Stimulated activated CD4-positive, alpha-beta T cell treated with anti-CD3 and anti-CD28 coated beads, Interleukin-15, amount 100 ng/mL, for 1 hour (primary cell): Measurements from ENCODE around the gene SEC14L2.

Experiments
- DNase-seq, 2 donors: peaks; one replicate each; pipeline ENCODE4 v3.0.0-alpha.2; 2020; ENCODE audit warnings: low read depth in 1 of 2, low spot score in 1 of 2

SEC14L2 gene

DNA sequence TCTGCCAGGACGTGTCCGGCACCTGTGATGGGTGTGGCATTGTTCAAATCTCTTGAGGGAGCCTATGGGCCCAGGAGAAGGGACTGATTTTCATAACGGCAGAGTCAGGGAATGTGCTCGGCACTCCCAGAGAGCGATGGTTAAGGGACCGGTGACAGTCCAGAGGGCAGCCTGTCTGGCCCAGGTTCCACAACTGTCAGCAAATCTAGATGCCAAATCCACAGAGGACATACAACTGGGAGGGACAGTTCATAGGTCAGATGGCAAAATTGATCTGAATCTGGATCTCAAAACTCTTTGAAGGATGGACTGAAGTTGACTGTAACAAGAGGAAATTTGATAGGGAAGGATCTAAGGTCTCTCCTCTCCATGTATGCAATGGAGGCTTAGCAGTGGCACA, 7.5 kb downstream of the SEC14L2 start:
- DNase-seq: no peak

DNA sequence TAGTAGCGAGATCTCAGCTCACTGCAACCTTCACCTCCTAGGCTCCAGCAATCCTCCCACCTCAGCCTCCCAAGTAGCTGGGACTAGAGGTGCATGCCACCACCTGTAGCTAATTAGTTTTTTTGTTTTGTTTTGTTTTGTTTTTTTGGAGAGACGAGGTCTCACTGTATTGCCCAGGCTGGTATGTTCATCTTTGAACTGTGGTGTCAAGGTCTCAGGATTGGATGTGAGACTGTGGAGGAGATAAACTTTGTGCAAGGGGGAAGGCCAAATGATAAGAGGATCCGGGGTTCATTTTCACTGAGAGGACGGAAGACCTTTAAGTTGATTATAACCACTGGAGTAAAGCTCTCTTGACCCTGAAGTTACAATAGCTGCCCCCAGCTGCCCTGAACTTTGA, 8.9 kb downstream of the SEC14L2 start:
- DNase-seq: no peak

DNA sequence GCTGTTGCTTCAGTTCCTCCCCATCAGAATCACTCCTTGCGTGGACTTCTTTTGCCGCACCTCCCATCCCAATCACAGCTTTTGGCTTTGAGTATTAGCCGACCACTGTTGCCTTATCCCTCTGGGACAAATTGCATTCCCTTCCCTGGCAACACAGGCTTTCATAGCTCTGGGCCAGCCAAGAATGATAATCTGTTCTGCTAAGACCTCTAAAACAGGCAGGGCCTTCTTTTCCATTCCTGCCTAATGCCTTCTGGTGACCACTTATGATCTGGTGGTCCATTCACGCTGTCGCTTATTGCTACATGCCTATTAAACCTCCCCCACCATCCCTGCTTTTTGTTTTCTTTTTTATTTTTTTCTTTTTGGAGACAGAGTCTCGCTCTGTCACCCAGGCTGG, 9.6 kb downstream of the SEC14L2 start:
- DNase-seq: no peak

DNA sequence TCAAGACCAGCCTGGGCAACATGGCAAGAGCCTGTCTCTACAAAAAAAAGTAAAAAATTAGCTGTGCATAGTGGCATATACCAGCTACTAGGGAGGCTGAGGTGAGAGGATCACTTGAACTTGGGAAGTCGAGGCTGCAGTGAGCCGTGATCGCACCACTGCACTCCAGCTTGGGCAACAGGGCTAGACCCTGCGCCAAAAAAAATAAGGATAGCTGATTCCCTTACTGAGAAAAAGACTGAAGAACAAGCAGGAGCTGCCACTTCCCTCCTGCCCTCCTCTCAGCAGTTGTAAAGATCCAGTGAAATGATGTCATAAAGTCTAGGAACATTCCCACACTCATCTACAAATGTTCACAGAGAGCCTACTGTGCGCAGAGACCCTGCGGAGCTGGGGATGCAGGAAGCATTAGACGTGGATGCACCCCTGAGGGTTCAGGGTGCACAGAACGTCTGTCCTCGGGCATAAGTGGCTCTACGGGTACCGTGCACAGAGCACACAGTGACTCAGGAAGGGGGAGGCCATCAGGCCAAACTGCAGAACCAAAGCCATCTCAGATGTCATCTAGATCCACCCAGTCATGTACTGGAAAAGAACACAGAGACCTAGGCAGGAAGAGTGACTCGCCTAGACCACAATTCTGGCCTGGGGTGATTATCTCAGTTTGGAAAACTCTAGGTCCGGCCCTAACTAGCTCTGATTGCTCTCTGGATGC, 11.7 kb downstream of the SEC14L2 start:
- no peak for DNase-seq

DNA sequence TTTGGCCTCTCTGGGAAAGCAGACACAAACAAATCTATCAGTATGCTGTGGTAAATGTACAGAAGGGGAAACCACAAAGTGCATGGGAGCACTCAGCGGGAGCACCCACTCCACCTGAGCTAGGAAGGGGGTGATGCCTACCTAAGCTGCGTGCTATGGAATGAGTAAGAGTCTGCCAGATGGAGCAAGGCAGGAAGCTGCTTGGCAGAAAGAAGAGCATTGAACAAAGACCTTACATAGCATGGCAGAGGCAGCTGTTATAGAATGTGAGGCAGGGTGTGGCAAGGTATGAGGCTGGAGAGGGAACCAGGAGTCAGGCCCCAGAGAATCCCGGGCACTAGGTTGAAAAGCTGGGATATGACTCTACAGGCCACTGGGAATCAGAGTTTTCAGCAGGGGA, 15.0 kb downstream of the SEC14L2 start:
- no peak for DNase-seq

DNA sequence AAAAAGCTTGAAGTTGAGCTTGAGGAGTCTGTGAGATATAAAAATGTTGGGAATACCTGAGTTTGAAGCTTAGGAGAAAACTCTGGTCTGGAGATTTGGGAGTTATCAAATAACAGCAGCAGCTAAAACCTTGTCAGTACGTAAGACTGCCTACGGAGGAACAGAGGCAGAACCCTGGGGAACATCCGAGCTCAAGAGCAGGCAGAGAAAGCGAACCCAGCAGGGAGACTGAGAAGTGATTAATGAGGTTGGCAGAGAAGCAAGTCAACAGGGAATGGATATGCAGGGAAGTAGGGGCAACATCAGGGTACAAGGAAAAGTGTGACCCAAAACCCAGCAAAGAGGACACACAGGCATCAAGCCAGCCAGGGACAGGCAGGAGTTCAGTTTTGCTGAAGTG, 16.2 kb downstream of the SEC14L2 start:
- DNase-seq: no peak

DNA sequence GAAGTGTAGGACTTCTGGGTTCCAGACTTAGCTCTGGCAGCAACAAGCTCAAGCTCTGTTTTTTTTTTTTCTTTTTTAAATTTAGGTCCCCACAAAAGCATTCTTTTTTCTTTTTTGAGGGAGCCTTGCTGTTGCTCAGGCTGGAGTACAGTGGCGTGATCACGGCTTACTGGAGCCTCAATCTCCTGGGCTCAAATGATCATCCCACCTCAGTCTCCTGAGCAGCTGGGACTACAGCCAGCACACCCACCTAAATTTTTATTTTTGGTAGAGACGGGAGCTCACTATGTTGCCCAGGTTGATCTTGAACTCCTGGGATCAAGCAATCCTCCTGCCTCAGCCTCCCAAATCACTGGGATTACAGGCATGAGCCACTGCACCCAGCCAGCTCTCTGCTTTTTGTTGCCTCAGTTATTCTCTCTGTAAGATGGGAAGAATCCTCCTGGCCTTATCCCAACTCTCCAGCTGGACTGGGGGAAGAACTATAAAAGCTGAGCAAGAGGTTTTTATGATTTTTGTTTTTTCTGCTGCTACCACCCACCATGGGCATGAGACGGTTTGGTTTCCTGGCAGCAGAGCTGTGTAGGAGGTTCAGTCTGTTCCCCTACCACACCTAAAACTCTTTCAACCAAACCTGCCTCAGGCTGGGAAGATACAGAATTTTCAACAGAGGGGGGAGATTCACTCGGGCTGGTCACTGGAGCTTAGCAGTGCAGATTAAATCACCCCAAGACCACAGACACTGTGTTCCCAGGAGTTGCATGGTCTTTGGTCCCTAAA, 17.1 kb downstream of the SEC14L2 start:
- DNase-seq: no peak

DNA sequence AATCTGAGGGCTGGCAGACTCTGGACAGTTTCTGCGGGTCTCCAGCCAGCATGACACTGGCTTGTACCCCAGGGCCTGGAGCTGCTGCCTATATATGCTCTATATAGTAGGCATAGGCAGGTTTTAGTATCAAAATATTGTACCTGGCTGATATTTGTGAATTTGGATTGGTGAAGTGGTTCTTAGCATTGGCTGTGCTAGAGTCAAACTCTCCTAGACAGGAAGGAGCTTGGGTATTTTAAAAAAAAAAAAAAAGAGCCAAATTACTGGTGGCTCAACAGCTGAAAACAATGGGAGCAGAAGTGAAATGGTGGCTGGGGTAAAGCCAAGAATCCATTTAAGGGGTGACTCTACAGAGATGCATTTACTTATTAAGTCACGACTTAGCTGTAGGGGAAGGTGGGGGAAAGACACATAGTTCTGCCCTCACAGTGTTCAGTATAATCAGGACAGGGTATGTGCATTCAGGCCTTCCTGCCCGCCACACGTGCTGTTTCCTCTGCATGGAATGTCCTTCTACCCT, 17.8 kb downstream of the SEC14L2 start:
- DNase-seq: no peak

DNA sequence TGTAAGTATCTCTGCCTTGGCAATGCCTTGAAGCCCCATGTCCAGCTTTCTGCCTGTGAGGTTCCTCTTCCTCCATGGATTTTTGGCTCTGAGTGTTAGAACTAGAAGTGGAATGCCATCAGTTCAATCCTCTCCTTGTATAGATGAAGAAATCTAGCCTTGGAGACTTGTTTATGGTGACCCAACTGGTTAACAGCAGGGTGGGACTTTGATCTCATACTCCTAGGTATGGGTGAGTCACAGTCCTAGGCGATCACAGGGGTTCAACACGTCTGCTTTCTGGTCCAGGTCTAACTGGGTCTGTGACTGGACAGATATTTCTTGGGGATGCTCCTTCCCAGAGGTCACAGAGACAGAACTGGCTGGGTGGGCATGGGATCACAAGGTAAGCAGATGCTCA, 19.6 kb downstream of the SEC14L2 start:
- no peak for DNase-seq

DNA sequence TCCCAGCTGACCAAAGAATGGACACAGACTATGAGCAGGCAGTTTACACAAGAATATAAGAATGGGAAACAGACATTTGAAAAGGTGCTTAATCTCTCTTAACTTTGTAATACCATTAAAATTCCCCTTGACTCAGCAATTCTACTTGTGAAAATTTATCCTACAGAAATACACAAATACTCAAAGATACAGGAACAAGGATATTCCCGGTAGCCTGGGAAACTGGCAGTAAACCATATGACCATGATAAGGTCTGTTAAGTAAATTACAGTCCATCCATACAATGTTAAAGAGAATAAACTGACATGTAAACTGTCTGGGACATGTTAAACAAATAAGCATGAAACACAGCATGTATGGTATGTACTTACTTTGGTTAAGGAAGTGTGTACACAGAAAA, 20.0 kb downstream of the SEC14L2 start:
- no peak for DNase-seq

DNA sequence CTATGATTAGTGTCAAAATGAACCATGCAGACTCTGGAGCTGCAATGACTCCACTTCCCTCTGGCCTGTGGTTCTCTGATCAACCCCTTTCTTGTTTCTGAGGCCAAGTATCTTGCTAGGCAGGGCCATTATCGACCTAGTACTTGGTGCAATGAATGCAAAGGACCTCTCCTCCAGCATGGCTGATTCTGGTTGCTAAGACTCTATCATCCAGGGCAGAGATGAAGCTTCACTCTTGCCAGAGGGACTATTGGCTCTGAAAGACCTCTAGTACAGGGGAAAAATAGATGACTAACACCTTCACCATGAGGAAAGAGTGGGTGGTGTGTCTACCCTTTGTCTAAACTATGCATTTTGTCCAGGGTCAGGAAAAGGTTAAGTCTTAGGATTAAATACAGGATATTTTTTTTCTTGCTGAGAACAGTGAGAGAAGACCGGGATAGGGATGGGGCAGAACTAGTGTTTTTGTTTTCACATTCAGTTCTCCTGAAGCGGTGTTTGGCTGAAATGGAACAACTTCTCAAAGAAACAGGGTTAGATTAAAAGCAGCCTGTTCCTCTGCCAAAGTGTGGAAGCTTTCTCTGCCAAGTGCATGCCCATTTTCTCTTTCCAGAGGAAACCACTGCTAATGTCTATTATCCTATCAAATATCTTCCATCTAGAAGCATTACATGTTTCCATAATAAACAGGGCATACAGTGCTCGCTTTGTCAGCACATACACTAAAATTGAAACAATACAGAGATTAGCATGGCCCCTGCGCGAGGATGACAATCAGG, 23.7 kb downstream of the SEC14L2 start:
- no peak for DNase-seq

DNA sequence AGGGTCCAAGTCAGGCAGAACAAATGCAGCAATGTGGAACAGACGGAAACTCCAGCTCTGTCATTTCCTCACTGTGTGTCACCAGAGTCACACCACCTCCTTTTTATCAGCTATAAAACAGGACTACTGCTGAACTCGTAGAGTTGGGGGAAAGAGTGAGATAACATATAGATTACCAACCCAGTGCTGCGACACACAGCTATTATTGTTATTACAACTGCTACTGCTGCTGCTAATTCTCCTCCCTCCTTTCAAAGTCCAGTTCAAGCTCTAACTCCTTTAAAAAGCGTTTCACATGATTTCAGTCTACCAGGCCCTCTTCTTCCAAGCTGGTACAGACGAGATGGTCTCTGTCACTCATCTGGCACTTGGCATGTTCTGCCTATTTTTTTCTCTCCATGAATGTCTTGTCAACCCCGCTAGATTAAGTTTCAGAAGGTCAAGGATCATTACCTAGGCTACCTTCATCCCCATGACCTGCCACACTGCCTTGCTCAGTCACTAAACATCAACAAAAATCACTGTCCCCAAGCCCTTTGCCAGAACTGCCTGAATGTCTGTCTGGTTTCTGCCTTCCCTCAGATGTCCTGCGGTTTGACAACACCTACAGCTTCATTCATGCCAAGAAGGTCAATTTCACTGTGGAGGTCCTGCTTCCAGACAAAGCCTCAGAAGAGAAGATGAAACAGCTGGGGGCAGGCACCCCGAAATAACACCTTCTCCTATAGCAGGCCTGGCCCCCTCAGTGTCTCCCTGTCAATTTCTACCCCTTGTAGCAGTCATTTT, 25.1 kb downstream of the SEC14L2 start:
- no peak for DNase-seq

DNA sequence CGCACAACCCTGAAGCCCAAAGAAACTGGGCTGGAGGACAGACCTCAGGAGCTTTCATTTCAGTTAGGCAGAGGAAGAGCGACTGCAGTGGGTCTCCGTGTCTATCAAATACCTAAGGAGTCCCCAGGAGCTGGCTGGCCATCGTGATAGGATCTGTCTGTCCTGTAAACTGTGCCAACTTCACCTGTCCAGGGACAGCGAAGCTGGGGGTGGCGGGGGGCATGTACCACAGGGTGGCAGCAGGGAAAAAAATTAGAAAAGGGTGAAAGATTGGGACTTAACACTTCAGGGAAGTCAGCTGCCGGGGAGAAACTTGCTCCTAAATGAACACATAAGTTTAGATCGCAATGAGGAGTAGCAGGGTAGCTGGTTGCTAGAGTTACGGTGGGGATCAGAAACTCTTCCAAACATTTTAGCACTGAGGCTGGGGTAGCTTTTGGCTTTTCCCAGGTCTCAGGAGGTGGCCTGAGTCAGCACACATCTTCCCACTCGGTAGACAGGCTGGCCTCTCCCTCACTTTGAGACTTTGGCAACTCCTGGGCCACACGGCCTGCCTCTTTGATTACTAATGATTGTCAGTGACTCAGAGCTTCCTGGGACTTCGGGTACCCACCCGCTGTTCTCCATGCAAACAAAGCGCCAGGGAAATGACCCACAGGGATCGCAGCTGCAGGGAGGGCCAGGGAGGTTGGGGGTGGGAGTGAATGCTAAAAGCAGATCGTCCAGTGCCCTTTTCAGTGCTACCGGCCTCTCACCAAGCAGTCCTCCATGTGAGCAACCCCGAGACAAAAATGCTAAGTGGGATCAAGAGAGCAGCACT, 25.9 kb downstream of the SEC14L2 start:
- peak in 1 of 2 donors; percentile 18 for DNase-seq

DNA sequence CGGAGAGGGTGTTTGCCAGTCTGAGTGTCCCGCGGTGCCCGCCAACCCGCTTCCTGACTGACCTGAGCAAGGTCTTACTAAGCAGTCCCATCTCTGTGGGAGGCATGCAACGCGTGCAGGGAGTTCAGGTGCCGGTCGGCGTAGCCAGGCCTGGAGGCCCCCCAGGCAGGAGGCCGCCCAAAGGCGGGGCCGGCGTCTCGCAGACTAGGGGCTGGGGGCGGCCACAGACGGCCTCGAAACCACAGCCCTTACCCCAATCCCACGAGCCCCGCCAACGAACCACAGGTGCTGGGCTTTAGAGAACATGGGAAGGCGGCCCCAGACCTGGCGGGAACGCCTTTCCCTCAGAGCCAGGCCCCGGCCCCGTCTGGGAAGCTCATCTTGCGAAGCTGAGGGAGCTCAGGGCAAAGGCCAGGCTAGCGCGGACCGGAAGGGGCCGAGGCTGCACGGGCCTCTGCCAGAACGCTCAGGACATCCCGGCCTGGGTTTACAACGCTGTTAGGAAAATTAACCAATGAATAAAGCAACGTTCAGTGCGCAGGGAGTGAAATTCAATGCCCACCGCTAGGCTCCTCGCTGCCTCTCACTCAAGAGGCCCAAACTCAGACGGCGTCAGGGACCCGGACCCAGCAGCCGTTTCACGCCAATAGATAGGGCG, 26.6 kb downstream of the SEC14L2 start:
- DNase-seq: peak in 1 of 2 donors; percentile 46

DNA sequence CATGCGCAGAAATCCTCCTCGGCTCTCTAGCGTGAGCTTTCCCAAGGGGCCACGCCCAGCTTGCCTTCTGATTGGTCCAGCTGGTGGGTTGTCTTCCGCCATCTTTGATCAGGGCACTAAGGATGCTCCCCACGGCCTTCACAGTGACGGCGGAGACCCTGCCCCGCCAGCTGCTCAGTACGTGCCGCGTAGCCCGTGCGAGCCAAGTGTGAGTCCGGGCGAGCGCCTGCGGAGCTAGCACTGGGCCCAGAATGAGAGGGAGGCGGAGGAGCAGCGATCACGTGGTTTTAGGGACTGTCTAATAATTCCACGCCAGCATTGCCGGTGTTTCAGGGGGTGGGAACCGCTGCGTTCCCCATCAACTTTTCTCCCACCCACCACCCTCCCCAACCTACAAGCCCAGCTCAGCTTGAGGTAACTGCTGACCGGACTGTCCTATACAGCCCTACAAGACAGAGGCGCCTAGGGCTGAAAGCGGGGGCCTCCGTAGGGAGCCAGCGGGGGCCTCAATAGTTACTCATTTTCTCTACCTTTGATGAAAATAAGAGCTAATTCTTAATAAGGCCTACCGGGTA, 27.2 kb downstream of the SEC14L2 start:
- peak; percentile 90 to 96 for DNase-seq

DNA sequence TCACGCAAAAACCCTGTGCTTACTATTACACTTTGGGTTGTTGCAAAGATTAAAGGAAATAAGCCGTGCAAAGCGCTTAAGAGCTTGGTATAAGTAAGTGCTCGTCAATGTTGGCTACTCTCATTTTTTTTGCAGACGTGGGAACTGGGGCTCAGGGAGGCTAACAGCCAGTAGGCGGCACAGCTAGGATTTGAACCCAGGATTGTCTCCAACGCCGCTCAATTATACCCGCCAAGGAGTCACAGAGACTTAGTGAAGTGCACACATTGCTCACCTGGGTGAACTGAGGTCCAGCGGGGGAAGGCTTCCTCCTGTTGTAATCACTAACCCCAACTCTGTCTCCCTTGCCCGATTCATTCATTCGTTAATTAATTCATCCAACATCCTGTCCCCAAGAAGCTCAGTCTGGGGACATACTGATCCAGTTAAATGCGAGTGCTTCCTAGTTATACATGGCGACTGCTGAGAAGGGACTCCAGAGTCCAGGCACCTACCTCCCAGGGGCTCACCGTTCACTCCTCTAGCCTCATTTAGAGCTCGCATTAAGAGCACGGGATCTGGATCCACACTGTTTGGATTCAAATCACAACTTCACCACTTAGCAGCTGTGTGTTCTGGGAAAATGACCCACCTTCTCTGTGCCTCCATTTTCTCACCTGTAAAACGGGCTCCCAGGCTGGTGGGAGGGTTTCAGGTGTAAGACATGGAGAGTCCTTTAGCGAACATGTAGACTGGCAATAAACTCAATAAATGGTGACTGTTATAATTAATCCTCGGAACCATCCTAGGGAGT, 27.9 kb downstream of the SEC14L2 start:
- no peak for DNase-seq

DNA sequence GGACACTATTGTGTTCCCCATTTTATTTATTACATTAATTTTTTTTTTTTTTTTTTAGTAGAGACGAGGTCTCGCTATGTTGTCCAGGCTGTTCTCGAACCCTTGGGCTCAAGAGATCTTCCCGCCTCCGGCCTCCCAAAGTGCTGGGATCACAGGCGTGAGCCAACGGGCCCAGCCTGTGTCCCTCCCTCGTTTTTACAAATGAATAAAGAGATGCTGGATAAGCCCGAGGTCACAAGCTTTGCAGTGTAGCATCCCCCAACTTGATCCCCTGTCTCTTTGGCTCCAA, 28.5 kb downstream of the SEC14L2 start:
- DNase-seq: no peak

DNA sequence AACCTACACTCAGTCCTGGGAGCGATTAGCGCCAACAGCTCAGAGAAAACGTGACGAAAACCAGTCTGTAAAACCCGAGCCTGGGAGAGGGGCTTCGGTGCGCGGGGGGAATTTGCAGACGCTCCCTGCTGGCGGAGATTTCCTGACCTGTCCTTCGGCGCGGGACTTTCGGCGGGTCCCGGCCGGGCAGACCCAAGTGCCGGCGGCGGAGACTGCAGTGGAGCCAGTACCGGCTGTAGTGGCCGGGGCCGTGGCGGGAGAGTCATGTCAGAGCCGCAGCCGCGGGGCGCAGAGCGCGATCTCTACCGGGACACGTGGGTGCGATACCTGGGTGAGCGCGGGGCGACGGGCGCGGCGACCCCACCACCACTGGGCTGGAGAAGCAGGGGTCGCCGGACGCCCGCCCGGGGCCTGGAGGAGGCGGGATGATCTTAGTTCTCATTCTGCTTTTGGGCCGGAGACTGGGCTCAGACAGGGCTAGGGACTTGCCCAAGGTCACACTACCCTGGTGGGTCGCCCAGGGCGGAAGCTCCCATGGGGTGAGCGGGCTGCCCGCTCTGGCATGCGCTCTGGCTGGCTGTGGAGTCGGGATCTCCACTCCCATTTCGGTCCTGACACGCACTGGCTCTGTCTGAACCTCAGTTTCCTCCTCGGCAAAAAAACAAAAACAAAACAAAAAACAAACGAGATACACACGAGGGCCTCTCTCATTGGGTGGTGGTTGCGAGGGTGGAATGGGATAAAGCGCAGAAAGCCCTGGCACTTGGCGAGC, 29.0 kb downstream of the SEC14L2 start, which contains the start of gene MTFP1:
MTFP1 (plus strand) TSS at position 153 of the 772 bp plus-strand sequence; CDS start at position 265, 112 bp downstream.
- peak; percentile 17 to 38 for DNase-seq
